Ovary (tissue), 3 donors: ENCODE measurements around the gene HEXIM2.

Experiments
- EP300 ChIP-seq: sonication (generic); formaldehyde crosslinking; IDR thresholded peaks from one replicate; pipeline ENCODE4 v1.6.1; 2017; ENCODE audit warnings: antibody characterized with exemption
- POLR2A ChIP-seq: fragments of 450-650 bp; IDR thresholded peaks from one replicate; pipeline ENCODE4 v1.6.1; 2017; ENCODE audit warnings: antibody characterized with exemption, mild to moderate bottlenecking, moderate library complexity
- TF ChIP-seq, protein P1 (sequence below), 3 donors: fragments of 450-650 bp in 2 of 3; fragments of 200-600 bp in 1 of 3; IDR thresholded peaks; one replicate each; pipeline versions ENCODE4 v1.5.1 to v1.8.0; 2016 to 2022; ENCODE audit warnings: antibody characterized with exemption in 3 of 3, mild to moderate bottlenecking in 1 of 3
- donor health status: DM: no; HTN: no; CAD: no.

DNA sequence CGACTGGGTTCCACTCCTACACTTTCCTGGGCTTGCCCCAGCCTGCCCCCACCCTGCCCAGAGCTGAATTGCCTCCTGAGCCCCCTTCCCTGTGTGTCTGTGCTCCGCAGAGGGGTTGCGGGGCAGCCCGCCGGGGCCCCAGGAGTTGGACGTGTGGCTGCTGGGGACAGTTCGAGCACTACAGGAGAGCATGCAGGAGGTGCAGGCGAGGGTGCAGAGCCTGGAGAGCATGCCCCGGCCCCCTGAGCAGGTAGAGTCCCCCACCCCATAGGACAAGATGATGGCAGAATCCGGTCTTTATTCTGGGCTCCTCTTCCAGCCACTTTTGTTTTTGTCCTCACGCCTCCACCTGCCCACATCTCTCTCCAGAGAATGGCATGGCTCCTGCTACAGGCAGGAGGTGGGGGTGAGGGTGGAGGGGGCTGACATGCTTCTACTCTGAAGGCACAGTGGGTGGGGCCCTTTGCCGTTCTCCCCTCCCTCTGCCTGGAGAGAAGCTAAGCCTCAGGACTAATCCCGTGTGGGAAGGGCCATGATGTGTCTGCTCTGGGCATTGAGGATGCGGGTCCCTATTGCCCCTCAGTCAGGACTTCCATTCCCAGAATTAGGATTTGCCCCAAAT lies 22.7 kb upstream of the HEXIM2 start:
- TF ChIP-seq, protein P1, sequence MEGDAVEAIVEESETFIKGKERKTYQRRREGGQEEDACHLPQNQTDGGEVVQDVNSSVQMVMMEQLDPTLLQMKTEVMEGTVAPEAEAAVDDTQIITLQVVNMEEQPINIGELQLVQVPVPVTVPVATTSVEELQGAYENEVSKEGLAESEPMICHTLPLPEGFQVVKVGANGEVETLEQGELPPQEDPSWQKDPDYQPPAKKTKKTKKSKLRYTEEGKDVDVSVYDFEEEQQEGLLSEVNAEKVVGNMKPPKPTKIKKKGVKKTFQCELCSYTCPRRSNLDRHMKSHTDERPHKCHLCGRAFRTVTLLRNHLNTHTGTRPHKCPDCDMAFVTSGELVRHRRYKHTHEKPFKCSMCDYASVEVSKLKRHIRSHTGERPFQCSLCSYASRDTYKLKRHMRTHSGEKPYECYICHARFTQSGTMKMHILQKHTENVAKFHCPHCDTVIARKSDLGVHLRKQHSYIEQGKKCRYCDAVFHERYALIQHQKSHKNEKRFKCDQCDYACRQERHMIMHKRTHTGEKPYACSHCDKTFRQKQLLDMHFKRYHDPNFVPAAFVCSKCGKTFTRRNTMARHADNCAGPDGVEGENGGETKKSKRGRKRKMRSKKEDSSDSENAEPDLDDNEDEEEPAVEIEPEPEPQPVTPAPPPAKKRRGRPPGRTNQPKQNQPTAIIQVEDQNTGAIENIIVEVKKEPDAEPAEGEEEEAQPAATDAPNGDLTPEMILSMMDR (IDR thresholded peaks at IDR 0.05): no peak
- TF ChIP-seq EP300 (no peak), POLR2A (no peak)
